ENCODE data around the gene HLA-DMB.

Gene HLA-DMB

GRCh38 chr6:32946893-32947292 is 6.1 kb upstream of the HLA-DMB start:
- TF ChIP-seq ZC3H10 (CRISPR knock-in tag; IDR thresholded peaks at IDR 0.05) (no peak), ARNTL (CRISPR knock-in tag; IDR thresholded peaks at IDR 0.05; ENCODE audit: borderline replicate concordance, low read depth) (no peak), OSR1 (CRISPR knock-in tag; IDR thresholded peaks at IDR 0.05) (no peak), CSRNP3 (CRISPR knock-in tag; IDR thresholded peaks at IDR 0.05) (no peak), ZFP30 (CRISPR knock-in tag; IDR thresholded peaks at IDR 0.05) (no peak), ZNF8 (CRISPR knock-in tag; IDR thresholded peaks at IDR 0.05) (no peak), BACH2 (CRISPR knock-in tag; IDR thresholded peaks at IDR 0.05; ENCODE audit: borderline replicate concordance) (no peak), CREB5 (CRISPR knock-in tag; IDR thresholded peaks at IDR 0.05; ENCODE audit: low read depth) (no peak), TSHZ2 (CRISPR knock-in tag; IDR thresholded peaks at IDR 0.05) (no peak), ZFP3 (CRISPR knock-in tag; IDR thresholded peaks at IDR 0.05) (no peak), GLIS3 (CRISPR knock-in tag; IDR thresholded peaks at IDR 0.05) (no peak), TCF4 (CRISPR knock-in tag; IDR thresholded peaks at IDR 0.05; ENCODE audit: borderline replicate concordance) (no peak), ZNF70 (CRISPR knock-in tag; IDR thresholded peaks at IDR 0.05) (no peak), PPARA (CRISPR knock-in tag; IDR thresholded peaks at IDR 0.05; ENCODE audit: borderline replicate concordance) (no peak), POU6F1 (CRISPR knock-in tag; IDR thresholded peaks at IDR 0.05; ENCODE audit: borderline replicate concordance, low read depth) (no peak)
- ATAC-seq: no peak

GRCh38 chr6:32945953-32946352 is 5.1 kb upstream of the HLA-DMB start:
- TF ChIP-seq PPARA (CRISPR knock-in tag; IDR thresholded peaks at IDR 0.05; ENCODE audit: borderline replicate concordance) (no peak), PATZ1 (CRISPR knock-in tag; IDR thresholded peaks at IDR 0.05; ENCODE audit: borderline replicate concordance) (no peak), ZNF565 (CRISPR knock-in tag; conservative IDR thresholded peaks at IDR 0.05; ENCODE audit: low read depth) (no peak), OSR1 (CRISPR knock-in tag; IDR thresholded peaks at IDR 0.05) (no peak), CSRNP3 (CRISPR knock-in tag; IDR thresholded peaks at IDR 0.05) (no peak), ARNTL (CRISPR knock-in tag; IDR thresholded peaks at IDR 0.05; ENCODE audit: borderline replicate concordance, low read depth) (no peak), ZFP3 (CRISPR knock-in tag; IDR thresholded peaks at IDR 0.05) (no peak), ZNF8 (CRISPR knock-in tag; IDR thresholded peaks at IDR 0.05) (no peak), GLIS3 (CRISPR knock-in tag; IDR thresholded peaks at IDR 0.05) (no peak), POU6F1 (CRISPR knock-in tag; IDR thresholded peaks at IDR 0.05; ENCODE audit: borderline replicate concordance, low read depth) (no peak), RARB (CRISPR knock-in tag; IDR thresholded peaks at IDR 0.05) (no peak), TSHZ2 (CRISPR knock-in tag; IDR thresholded peaks at IDR 0.05) (no peak)
- ATAC-seq: no peak

Data from SK-N-SH treated with all-trans-retinoic acid at 6 μM for 48 hours (cell line).